OCI-LY3 (cell line): ENCODE measurements around the gene NRP1.

Experiments used
- EZH2phosphoT487 ChIP-seq: fragments of 200-600 bp; shearing (Covaris generic); IDR thresholded peaks from 2 replicates; pipeline ENCODE4 v1.6.1; 2018; ENCODE audit warnings: antibody characterized with exemption, mixed run types, low read depth
- TF ChIP-seq, protein P1 (sequence below): fragments of 200-600, 300-600 bp; sonication (generic); IDR thresholded peaks from 2 replicates; pipeline ENCODE4 v1.5.1; 2014; ENCODE audit warnings: antibody characterized with exemption, low read length, low read depth

DNA sequence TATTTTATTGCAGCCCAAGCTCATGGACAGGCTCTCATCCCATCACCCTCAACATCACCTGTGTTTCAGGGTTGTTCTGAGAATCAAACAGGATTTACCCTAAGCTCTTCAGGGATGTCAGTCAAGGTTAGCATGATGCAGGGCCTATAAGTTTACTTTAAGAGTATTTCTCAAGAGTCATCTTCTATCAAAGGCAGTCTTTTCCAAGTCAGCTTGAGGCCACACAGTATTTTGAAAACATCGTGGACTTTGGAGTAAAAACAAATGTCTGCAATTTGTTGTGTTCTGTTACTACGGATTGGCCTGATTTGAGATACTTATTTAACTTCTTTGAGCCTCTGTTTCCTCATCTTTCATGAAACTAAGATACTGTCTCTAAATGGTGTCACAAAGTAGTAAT is 42.0 kb upstream of the NRP1 start:
- TF ChIP-seq, protein P1, sequence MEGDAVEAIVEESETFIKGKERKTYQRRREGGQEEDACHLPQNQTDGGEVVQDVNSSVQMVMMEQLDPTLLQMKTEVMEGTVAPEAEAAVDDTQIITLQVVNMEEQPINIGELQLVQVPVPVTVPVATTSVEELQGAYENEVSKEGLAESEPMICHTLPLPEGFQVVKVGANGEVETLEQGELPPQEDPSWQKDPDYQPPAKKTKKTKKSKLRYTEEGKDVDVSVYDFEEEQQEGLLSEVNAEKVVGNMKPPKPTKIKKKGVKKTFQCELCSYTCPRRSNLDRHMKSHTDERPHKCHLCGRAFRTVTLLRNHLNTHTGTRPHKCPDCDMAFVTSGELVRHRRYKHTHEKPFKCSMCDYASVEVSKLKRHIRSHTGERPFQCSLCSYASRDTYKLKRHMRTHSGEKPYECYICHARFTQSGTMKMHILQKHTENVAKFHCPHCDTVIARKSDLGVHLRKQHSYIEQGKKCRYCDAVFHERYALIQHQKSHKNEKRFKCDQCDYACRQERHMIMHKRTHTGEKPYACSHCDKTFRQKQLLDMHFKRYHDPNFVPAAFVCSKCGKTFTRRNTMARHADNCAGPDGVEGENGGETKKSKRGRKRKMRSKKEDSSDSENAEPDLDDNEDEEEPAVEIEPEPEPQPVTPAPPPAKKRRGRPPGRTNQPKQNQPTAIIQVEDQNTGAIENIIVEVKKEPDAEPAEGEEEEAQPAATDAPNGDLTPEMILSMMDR = no peak
- TF ChIP-seq EZH2phosphoT487 = no peak
